ENCODE measurements around the gene BMP5. TPM values are rescaled to one million over a fixed set of nuclear protein-coding genes. Genes with fewer than 3 reads are reported as not detected.

Gene BMP5
- total and polyA plus RNA-seq, 2 donors from 2014 or later, result 0.76 to 0.86 TPM

- no peaks in the 10 kb centered on the region for H3K27me3 ChIP-seq (ENCODE audit: control insufficient read depth, insufficient read depth, low read length)
- no peak overlapping the region for H3K27ac ChIP-seq (ENCODE audit: low read depth in 2 of 2, low read length in 2 of 2)
- intact Hi-C loops (cut with DNase I), result no loop called here
- H3K4me1 ChIP-seq (ENCODE audit: control insufficient read depth in 2 of 3, insufficient read depth in 2 of 3, low read depth in 1 of 3, low read length in 3 of 3), result peaks cover 0 to 3% (median 0%) of the 10 kb centered on the region in 3 donors
- H3K36me3 ChIP-seq (ENCODE audit: control insufficient read depth in 2 of 3, insufficient read depth in 3 of 3, low read length in 3 of 3), result no peaks in the 10 kb centered on the region
- no peak overlapping the region for H3K4me3 ChIP-seq (ENCODE audit: low read length in 3 of 3)
- no peaks in the 10 kb centered on the region for H3K9me3 ChIP-seq (ENCODE audit: control insufficient read depth in 2 of 3, insufficient read depth in 1 of 3, low read length in 3 of 3)
- no peak for TF ChIP-seq CTCF (IDR thresholded peaks at IDR 0.05; ENCODE audit: borderline replicate concordance, extremely low read depth, insufficient read depth)
- no peak overlapping the region for H3K9ac ChIP-seq (ENCODE audit: low read length in 3 of 3)
- no peak for FAIRE-seq
- DNase-seq, result no peak
Observed at GRCh38 chr6:55820696-55821095, 54.7 kb downstream of the BMP5 start.

- intact Hi-C loops (cut with DNase I), result no loop called here
- H3K36me3 ChIP-seq (ENCODE audit: control insufficient read depth in 2 of 3, insufficient read depth in 3 of 3, low read length in 3 of 3), result no peaks in the 10 kb centered on the region
- H3K4me1 ChIP-seq (ENCODE audit: control insufficient read depth in 2 of 3, insufficient read depth in 2 of 3, low read depth in 1 of 3, low read length in 3 of 3), result peaks cover 0 to 3% (median 0%) of the 10 kb centered on the region in 3 donors
Observed at GRCh38 chr6:55819811-55820210, 55.6 kb downstream of the BMP5 start.

GRCh38 chr6:55818482-55818881 is 56.9 kb downstream of the BMP5 start:
- H3K36me3 ChIP-seq (ENCODE audit: control insufficient read depth in 2 of 3, insufficient read depth in 3 of 3, low read length in 3 of 3), result no peaks in the 10 kb centered on the region
- H3K9me3 ChIP-seq (ENCODE audit: control insufficient read depth in 2 of 3, insufficient read depth in 1 of 3, low read length in 3 of 3), result no peaks in the 10 kb centered on the region
- intact Hi-C loops (cut with DNase I), result no loop called here
- H3K4me3 ChIP-seq (ENCODE audit: low read length in 3 of 3), result no peak overlapping the region
- DNase-seq, result no peak
- H3K9ac ChIP-seq (ENCODE audit: low read length in 3 of 3), result no peak overlapping the region
- H3K27me3 ChIP-seq (ENCODE audit: control insufficient read depth, insufficient read depth, low read length), result no peaks in the 10 kb centered on the region
- no peak overlapping the region for H3K27ac ChIP-seq (ENCODE audit: low read depth in 2 of 2, low read length in 2 of 2)
- no peaks in the 10 kb centered on the region for H3K4me1 ChIP-seq (ENCODE audit: control insufficient read depth in 2 of 3, insufficient read depth in 2 of 3, low read depth in 1 of 3, low read length in 3 of 3)
- peak; percentile 17 for FAIRE-seq
- TF ChIP-seq CTCF (IDR thresholded peaks at IDR 0.05; ENCODE audit: borderline replicate concordance, extremely low read depth, insufficient read depth), result no peak

More at GRCh38 chr6:55819811-55820210, 55.6 kb downstream of the BMP5 start:
- TF ChIP-seq CTCF (IDR thresholded peaks at IDR 0.05; ENCODE audit: borderline replicate concordance, extremely low read depth, insufficient read depth), result no peak
- Histone ChIP-seq H3K4me3 (ENCODE audit: low read length in 3 of 3) (no peak overlapping the region), H3K27me3 (ENCODE audit: control insufficient read depth, insufficient read depth, low read length) (no peaks in the 10 kb centered on the region), H3K27ac (ENCODE audit: low read depth in 2 of 2, low read length in 2 of 2) (no peak overlapping the region), H3K9ac (ENCODE audit: low read length in 3 of 3) (no peak overlapping the region), H3K9me3 (ENCODE audit: control insufficient read depth in 2 of 3, insufficient read depth in 1 of 3, low read length in 3 of 3) (no peaks in the 10 kb centered on the region)
- no peak for FAIRE-seq
- no peak for DNase-seq

- H3K4me3 ChIP-seq (ENCODE audit: low read length in 3 of 3), result no peak overlapping the region
- FAIRE-seq, result no peak
- TF ChIP-seq CTCF (IDR thresholded peaks at IDR 0.05; ENCODE audit: borderline replicate concordance, extremely low read depth, insufficient read depth), result no peak
- no peak for DNase-seq
- no peak overlapping the region for H3K9ac ChIP-seq (ENCODE audit: low read length in 3 of 3)
- H3K27me3 ChIP-seq (ENCODE audit: control insufficient read depth, insufficient read depth, low read length), result no peaks in the 10 kb centered on the region
- no peaks in the 10 kb centered on the region for H3K4me1 ChIP-seq (ENCODE audit: control insufficient read depth in 2 of 3, insufficient read depth in 2 of 3, low read depth in 1 of 3, low read length in 3 of 3)
- intact Hi-C loops (cut with DNase I), result no loop called here
- no peak overlapping the region for H3K27ac ChIP-seq (ENCODE audit: low read depth in 2 of 2, low read length in 2 of 2)
- H3K36me3 ChIP-seq (ENCODE audit: control insufficient read depth in 2 of 3, insufficient read depth in 3 of 3, low read length in 3 of 3), result no peaks in the 10 kb centered on the region
- H3K9me3 ChIP-seq (ENCODE audit: control insufficient read depth in 2 of 3, insufficient read depth in 1 of 3, low read length in 3 of 3), result no peaks in the 10 kb centered on the region
Observed at GRCh38 chr6:55812509-55812908, 62.9 kb downstream of the BMP5 start.
